Loucy (cell line): ENCODE results near the gene TPM1.
A peak's percentile ranks its signal among the peaks of the same experiment; 100 is the strongest.

ENCODE experiments used
- H2AFZ ChIP-seq: fragments of 200-600 bp; sonication (generic); 2 replicates; pipeline ENCODE4 v1.6.0; 2016; ENCODE audit warnings: antibody characterized with exemption, mild to moderate bottlenecking, low read length, moderate library complexity
- H3F3A ChIP-seq: fragments of 200-600 bp; 2 replicates; pipeline ENCODE4 v1.6.0; 2016; ENCODE audit warnings: antibody characterized with exemption, low read depth, mild to moderate bottlenecking
- H3K27me3 ChIP-seq: fragments of 200-600 bp; sonication (generic); 2 replicates; pipeline ENCODE4 v1.6.1; 2014; ENCODE audit warnings: low read length, mild to moderate bottlenecking; ENCODE audit not compliant: insufficient read depth, poor library complexity, severe bottlenecking
- H3K36me3 ChIP-seq: fragments of 200-600 bp; sonication (generic); 2 replicates; pipeline ENCODE4 v1.6.1; 2016; ENCODE audit warnings: low read length; ENCODE audit not compliant: insufficient read depth
- H3K4me1 ChIP-seq: fragments of 200-600 bp; sonication (generic); 2 replicates; pipeline ENCODE4 v1.5.1; 2014; ENCODE audit warnings: low read length, mild to moderate bottlenecking; ENCODE audit not compliant: insufficient read depth, poor library complexity, severe bottlenecking
- H3K4me2 ChIP-seq: fragments of 200-600 bp; sonication (generic); 2 replicates; pipeline ENCODE4 v1.6.0; 2014; ENCODE audit warnings: antibody characterized with exemption, low read length, low read depth, mild to moderate bottlenecking; ENCODE audit not compliant: poor library complexity, severe bottlenecking
- H3K4me3 ChIP-seq: fragments of 200-600 bp; sonication (generic); 2 replicates; pipeline ENCODE4 v1.5.1; 2014; ENCODE audit warnings: low read length, mild to moderate bottlenecking, mixed read lengths; ENCODE audit not compliant: poor library complexity, severe bottlenecking
- H3K79me2 ChIP-seq: fragments of 200-600 bp; sonication (generic); 2 replicates; pipeline ENCODE4 v1.6.1; 2014; ENCODE audit warnings: low read length; ENCODE audit not compliant: insufficient read depth
- H3K9ac ChIP-seq: fragments of 200-600 bp; sonication (generic); 2 replicates; pipeline ENCODE4 v1.6.0; 2014; ENCODE audit warnings: mild to moderate bottlenecking, low read depth, low read length, moderate library complexity; ENCODE audit not compliant: poor library complexity, severe bottlenecking
- H3K9me2 ChIP-seq: fragments of 200-600 bp; sonication (generic); replicated peaks from 2 replicates; pipeline ENCODE4 v1.6.1; 2016; ENCODE audit warnings: low read depth, low read length, mixed read lengths
- H3K9me3 ChIP-seq: fragments of 200-600 bp; sonication (generic); 2 replicates; pipeline ENCODE4 v1.6.1; 2014; ENCODE audit warnings: mild to moderate bottlenecking, antibody characterized with exemption, low read length, low read depth; ENCODE audit not compliant: insufficient read depth
- H4K20me1 ChIP-seq: fragments of 200-600 bp; sonication (generic); 2 replicates; pipeline ENCODE4 v1.6.0; 2014; ENCODE audit warnings: antibody characterized with exemption, low read length, mild to moderate bottlenecking; ENCODE audit not compliant: insufficient read depth, poor library complexity, severe bottlenecking
- EZH2phosphoT487 ChIP-seq: fragments of 200-600 bp; IDR thresholded peaks from 2 replicates; pipeline ENCODE4 v1.6.1; 2018; ENCODE audit warnings: antibody characterized with exemption, mild to moderate bottlenecking, moderate library complexity, borderline replicate concordance
- TF ChIP-seq, protein P1 (sequence below): fragments of 200-600 bp; sonication (generic); conservative IDR thresholded peaks from 2 replicates; pipeline ENCODE4 v1.5.1; 2014; ENCODE audit warnings: mild to moderate bottlenecking, antibody characterized with exemption, low read length

The TPM1 gene

DNA sequence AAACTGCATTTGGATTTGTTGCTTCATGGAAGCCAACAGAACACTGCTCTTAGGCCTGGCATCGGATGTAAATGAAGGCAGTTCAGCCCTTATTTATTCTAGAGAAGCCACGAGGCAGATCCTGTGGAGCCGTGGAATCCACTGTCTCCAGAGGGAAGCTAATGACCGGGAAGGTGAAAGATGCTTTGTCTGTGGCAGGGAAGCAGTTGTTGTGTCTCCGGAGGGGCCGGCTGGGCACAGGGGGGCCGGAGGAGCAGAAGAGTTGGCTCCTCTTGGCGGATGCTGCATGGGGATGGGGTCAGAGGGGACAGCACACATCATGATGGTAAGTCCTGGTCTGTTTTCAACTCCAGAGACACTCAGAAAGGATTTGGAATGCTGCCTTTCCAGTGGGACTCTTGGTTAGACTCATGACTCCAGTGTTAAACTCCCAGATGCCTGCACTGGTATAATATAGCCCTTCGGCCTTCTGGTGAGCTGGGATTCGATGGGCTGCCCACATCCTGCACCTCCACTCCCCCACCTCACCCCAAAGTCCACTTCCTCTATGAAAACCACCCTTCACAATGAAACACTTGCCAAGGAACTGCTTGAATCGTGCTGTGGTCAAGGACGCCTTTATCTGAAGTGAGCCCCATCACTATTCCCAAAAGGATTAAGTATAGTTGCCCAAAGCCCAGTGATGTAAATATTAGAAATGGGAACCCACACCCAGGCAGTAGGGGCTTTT, 33.6 kb downstream of the TPM1 start:
- Histone ChIP-seq H3K27me3 (no peaks in the 10 kb centered on the region), H3K4me2 (peak overlapping the region; percentile 27), H3K4me1 (peaks cover 22% of the 10 kb centered on the region), H3K9me2 (no peaks in the 10 kb centered on the region), H2AFZ (no peak overlapping the region), H3K79me2 (no peaks in the 10 kb centered on the region), H3K36me3 (no peaks in the 10 kb centered on the region), H3K9me3 (no peaks in the 10 kb centered on the region), H3F3A (no peaks in the 10 kb centered on the region), H4K20me1 (no peaks in the 10 kb centered on the region), H3K9ac (no peak overlapping the region), H3K4me3 (no peak overlapping the region)
- TF ChIP-seq, protein P1, sequence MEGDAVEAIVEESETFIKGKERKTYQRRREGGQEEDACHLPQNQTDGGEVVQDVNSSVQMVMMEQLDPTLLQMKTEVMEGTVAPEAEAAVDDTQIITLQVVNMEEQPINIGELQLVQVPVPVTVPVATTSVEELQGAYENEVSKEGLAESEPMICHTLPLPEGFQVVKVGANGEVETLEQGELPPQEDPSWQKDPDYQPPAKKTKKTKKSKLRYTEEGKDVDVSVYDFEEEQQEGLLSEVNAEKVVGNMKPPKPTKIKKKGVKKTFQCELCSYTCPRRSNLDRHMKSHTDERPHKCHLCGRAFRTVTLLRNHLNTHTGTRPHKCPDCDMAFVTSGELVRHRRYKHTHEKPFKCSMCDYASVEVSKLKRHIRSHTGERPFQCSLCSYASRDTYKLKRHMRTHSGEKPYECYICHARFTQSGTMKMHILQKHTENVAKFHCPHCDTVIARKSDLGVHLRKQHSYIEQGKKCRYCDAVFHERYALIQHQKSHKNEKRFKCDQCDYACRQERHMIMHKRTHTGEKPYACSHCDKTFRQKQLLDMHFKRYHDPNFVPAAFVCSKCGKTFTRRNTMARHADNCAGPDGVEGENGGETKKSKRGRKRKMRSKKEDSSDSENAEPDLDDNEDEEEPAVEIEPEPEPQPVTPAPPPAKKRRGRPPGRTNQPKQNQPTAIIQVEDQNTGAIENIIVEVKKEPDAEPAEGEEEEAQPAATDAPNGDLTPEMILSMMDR: no peak
- no peak for TF ChIP-seq EZH2phosphoT487

GRCh38 chr15:63076714-63077046, 34.1 kb downstream of the TPM1 start:
- no peak overlapping the region for H3K9ac ChIP-seq

DNA sequence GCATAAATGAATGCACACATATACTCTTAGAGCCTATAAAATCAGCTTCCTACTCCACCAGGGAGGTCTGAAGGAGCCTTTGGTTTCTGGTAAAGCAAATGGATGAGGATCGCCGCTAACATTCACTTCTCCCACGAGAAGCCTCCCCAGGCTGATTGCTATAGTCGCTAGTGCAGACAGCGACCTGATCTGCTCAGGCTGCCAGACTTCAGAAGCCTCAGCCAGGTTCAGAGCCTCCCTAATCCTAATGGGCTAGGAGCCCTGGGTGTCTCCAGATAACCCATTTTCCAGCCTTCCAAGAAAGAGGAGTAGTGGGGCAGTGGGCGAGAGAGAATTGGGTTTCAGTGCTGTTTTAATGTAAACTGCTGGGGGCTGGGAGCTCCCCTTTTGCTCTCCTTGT, 35.4 kb downstream of the TPM1 start:
- Histone ChIP-seq H3K27me3 (no peaks in the 10 kb centered on the region), H3K4me2 (no peak overlapping the region), H2AFZ (no peak overlapping the region), H3K9me2 (no peaks in the 10 kb centered on the region), H3K79me2 (no peaks in the 10 kb centered on the region), H3K9ac (no peak overlapping the region), H3K36me3 (no peaks in the 10 kb centered on the region), H3K9me3 (no peaks in the 10 kb centered on the region), H4K20me1 (no peaks in the 10 kb centered on the region), H3K4me1 (peaks cover 22% of the 10 kb centered on the region), H3K4me3 (no peak overlapping the region), H3F3A (no peaks in the 10 kb centered on the region)
- TF ChIP-seq, protein P1: no peak
- no peak for TF ChIP-seq EZH2phosphoT487

More at GRCh38 chr15:63076714-63077046, 34.1 kb downstream of the TPM1 start:
- Histone ChIP-seq H4K20me1 (no peaks in the 10 kb centered on the region), H3K4me1 (peaks cover 22% of the 10 kb centered on the region), H3K27me3 (no peaks in the 10 kb centered on the region), H3K9me2 (no peaks in the 10 kb centered on the region), H3K4me3 (no peak overlapping the region), H3K36me3 (no peaks in the 10 kb centered on the region), H3K79me2 (no peaks in the 10 kb centered on the region), H3K9me3 (no peaks in the 10 kb centered on the region), H2AFZ (no peak overlapping the region), H3F3A (no peaks in the 10 kb centered on the region), H3K4me2 (peak overlapping the region; percentile 27)
- TF ChIP-seq EZH2phosphoT487: no peak
- TF ChIP-seq, protein P1: no peak
